GM21529 (cell line): ENCODE data around the gene DNAJC6.
A peak's percentile ranks its signal among the peaks of the same experiment; 100 is the strongest.
"Not testable (repeated sequence)": the region's sequence is repeated elsewhere in the genome, so short reads cannot be mapped to it uniquely, and the experiment has no call there.

ENCODE experiments used
- ATAC-seq: cut with Tn5 transposase; IDR thresholded peaks from one replicate; pipeline ENCODE4 v1.9.1; 2021; ENCODE audit not compliant: unreplicated experiment

Gene DNAJC6

GRCh38 chr1:65355031-65355712 is 45.8 kb downstream of the DNAJC6 start:
- no peak for ATAC-seq

GRCh38 chr1:65357291-65357960 is 48.1 kb downstream of the DNAJC6 start:
- no peak for ATAC-seq

- no peak for ATAC-seq
Observed at GRCh38 chr1:65359888-65360287, 50.5 kb downstream of the DNAJC6 start.

GRCh38 chr1:65360648-65361047 is 51.3 kb downstream of the DNAJC6 start:
- ATAC-seq = no peak

- ATAC-seq = no peak
Observed at GRCh38 chr1:65362545-65362944, 53.2 kb downstream of the DNAJC6 start.

- ATAC-seq = no peak
Observed at GRCh38 chr1:65363484-65363883, 54.1 kb downstream of the DNAJC6 start.

- no peak for ATAC-seq
Observed at GRCh38 chr1:65368403-65368802, 59.1 kb downstream of the DNAJC6 start.

GRCh38 chr1:65371544-65371943 is 62.2 kb downstream of the DNAJC6 start:
- no peak for ATAC-seq

- ATAC-seq = no peak
Observed at GRCh38 chr1:65372557-65372956, 63.2 kb downstream of the DNAJC6 start.

GRCh38 chr1:65377496-65378246 is 68.3 kb downstream of the DNAJC6 start:
- ATAC-seq = no peak

- ATAC-seq = no peak
Observed at GRCh38 chr1:65378247-65378946, 69.1 kb downstream of the DNAJC6 start.

- ATAC-seq = not testable (repeated sequence)
Observed at GRCh38 chr1:65384426-65384825, 75.1 kb downstream of the DNAJC6 start.

- no peak for ATAC-seq
Observed at GRCh38 chr1:65386439-65386838, 77.1 kb downstream of the DNAJC6 start.

- no peak for ATAC-seq
Observed at GRCh38 chr1:65387821-65388220, 78.5 kb downstream of the DNAJC6 start.

GRCh38 chr1:65388908-65389695 is 79.8 kb downstream of the DNAJC6 start:
- no peak for ATAC-seq

- no peak for ATAC-seq
Observed at GRCh38 chr1:65392497-65392896, 83.2 kb downstream of the DNAJC6 start.

- peak; percentile 96 for ATAC-seq
Observed at GRCh38 chr1:65393347-65393746, 84.0 kb downstream of the DNAJC6 start.

- no peak for ATAC-seq
Observed at GRCh38 chr1:65393928-65394327, 84.6 kb downstream of the DNAJC6 start.

GRCh38 chr1:65395887-65396612 is 86.7 kb downstream of the DNAJC6 start:
- ATAC-seq = no peak

- no peak for ATAC-seq
Observed at GRCh38 chr1:65398083-65398482, 88.7 kb downstream of the DNAJC6 start.
